MCF 10A (cell line): Measurements from ENCODE around the gene MED13L. TPM values are rescaled to one million over a fixed set of nuclear protein-coding genes. Genes with fewer than 3 reads are reported as not detected.

Experiments used
- BruUV-seq: library from RNA; stranded (reverse); fragments of 400-500 nt; replicated peaks from 2 replicates; lab custom pipeline; 2021; lab: Mats Ljungman, UMichigan
- CTCF ChIA-PET: fragments of 300-600 bp; sonication (Branson Sonifier 250); formaldehyde crosslinking; extraction: SDS; loops from one replicate; lab custom pipeline; 2021; ENCODE audit warnings: antibody characterized with exemption, inconsistent platforms; lab: Yijun Ruan, JAX
- POLR2A ChIA-PET: fragments of 300-600, 350-650 bp; sonication (Branson Sonifier 250); formaldehyde crosslinking; extraction: SDS; loops from one replicate; lab custom pipeline; 2020; ENCODE audit warnings: antibody characterized with exemption, inconsistent platforms; lab: Yijun Ruan, JAX
- DNase-seq: peaks from one replicate; pipeline ENCODE4 v3.0.0-alpha.2; 2018; ENCODE audit not compliant: unreplicated experiment
- H3K27ac Mint-ChIP-seq: one replicate; pipeline ENCODE4 v1.8.0; 2022; ENCODE audit warnings: mild to moderate bottlenecking, low read depth, mixed read lengths; ENCODE audit not compliant: unreplicated experiment
- H3K27me3 Mint-ChIP-seq: one replicate; pipeline ENCODE4 v1.8.0; 2022; ENCODE audit warnings: mixed read lengths; ENCODE audit not compliant: insufficient read depth, unreplicated experiment
- H3K36me3 Mint-ChIP-seq: one replicate; pipeline ENCODE4 v1.8.0; 2022; ENCODE audit warnings: mild to moderate bottlenecking, moderate library complexity, mixed read lengths; ENCODE audit not compliant: insufficient read depth, unreplicated experiment
- H3K4me1 Mint-ChIP-seq: one replicate; pipeline ENCODE4 v1.8.0; 2022; ENCODE audit warnings: mixed read lengths; ENCODE audit not compliant: insufficient read depth, unreplicated experiment
- H3K4me3 Mint-ChIP-seq: one replicate; pipeline ENCODE4 v1.8.0; 2022; ENCODE audit warnings: mild to moderate bottlenecking, moderate library complexity, mixed read lengths; ENCODE audit not compliant: unreplicated experiment
- H3K9me3 Mint-ChIP-seq: one replicate; pipeline ENCODE4 v1.8.0; 2022; ENCODE audit warnings: mixed read lengths; ENCODE audit not compliant: unreplicated experiment
- CTCF ChIP-seq: fragments of 200-600 bp; IDR thresholded peaks from one replicate; pipeline ENCODE4 v1.8.0; 2022; ENCODE audit warnings: antibody characterized with exemption, mild to moderate bottlenecking; ENCODE audit not compliant: unreplicated experiment
- intact Hi-C: fragments of 100-400 bp; cut with micrococcal nuclease; formaldehyde crosslinking; loops from 2 replicates; pipeline ENCODE4 v1.14.1; 2022
- total RNA-seq: library from RNA; stranded (reverse); gene quantifications from 2 replicates; pipeline ENCODE4 v1.2.3, GENCODE V29; 2022

The MED13L gene
- total RNA-seq, 1 experiment from 2014 or later = 91.6 TPM

- intact Hi-C loops = no loop called here
- H3K4me3 Mint-ChIP-seq = peak overlapping the region; percentile 42
- H3K36me3 Mint-ChIP-seq = no peaks in the 10 kb centered on the region
- no peak for TF ChIP-seq CTCF
- CTCF ChIA-PET = interaction anchor here (0.6 kb wide), 1 partner anchor 53 kb away, joined by 3 read pairs; no protein-coding TSS in a partner anchor
- H3K4me1 Mint-ChIP-seq = peaks cover 39% of the 10 kb centered on the region
- POLR2A ChIA-PET = interaction anchor here (0.6 to 3.0 kb wide), 11 partner anchors 9 to 147 kb away, joined by 3 to 17 read pairs (median 3); no protein-coding TSS in a partner anchor
- no peaks in the 10 kb centered on the region for H3K27me3 Mint-ChIP-seq
- no peaks in the 10 kb centered on the region for H3K9me3 Mint-ChIP-seq
- no peak overlapping the region for H3K27ac Mint-ChIP-seq
- peak; percentile 42 for DNase-seq
- BruUV-seq = no TSS peak
Measured at GRCh38 chr12:116121453-116121871, 156.0 kb downstream of the MED13L start.

GRCh38 chr12:116116650-116117424 is 160.7 kb downstream of the MED13L start:
- DNase-seq = no peak
- peaks cover 30% of the 10 kb centered on the region for H3K4me1 Mint-ChIP-seq
- POLR2A ChIA-PET = interaction anchor here (0.7 to 1.5 kb wide), 2 partner anchors 8 to 10 kb away, joined by 4 to 5 read pairs; no protein-coding TSS in a partner anchor

GRCh38 chr12:116113398-116114130 is 163.9 kb downstream of the MED13L start:
- Mint-ChIP-seq H3K27ac (no peak overlapping the region), H3K36me3 (peaks cover 6% of the 10 kb centered on the region), H3K4me3 (no peak overlapping the region), H3K4me1 (peaks cover 15% of the 10 kb centered on the region), H3K27me3 (no peaks in the 10 kb centered on the region), H3K9me3 (no peaks in the 10 kb centered on the region)
- no peak for TF ChIP-seq CTCF
- intact Hi-C loops = no loop called here
- CTCF ChIA-PET = no interaction called here
- POLR2A ChIA-PET = interaction anchor here (1.1 kb wide), 1 partner anchor 207 kb away, joined by 3 read pairs; no protein-coding TSS in a partner anchor
- DNase-seq = no peak
- no TSS peak for BruUV-seq

More at GRCh38 chr12:116116650-116117424, 160.7 kb downstream of the MED13L start:
- no peak overlapping the region for H3K4me3 Mint-ChIP-seq
- intact Hi-C loops = no loop called here
- no peaks in the 10 kb centered on the region for H3K27me3 Mint-ChIP-seq
- CTCF ChIA-PET = interaction anchor here (0.6 to 1.6 kb wide), 3 partner anchors 11 to 907 kb away, joined by 3 to 4 read pairs (median 3); no protein-coding TSS in a partner anchor
- no peak for TF ChIP-seq CTCF
- H3K9me3 Mint-ChIP-seq = no peaks in the 10 kb centered on the region
- no TSS peak for BruUV-seq
- H3K27ac Mint-ChIP-seq = no peak overlapping the region
- H3K36me3 Mint-ChIP-seq = no peaks in the 10 kb centered on the region
